NCI-H1092 treated with DMSO at 0.1 percent for 48 hours (cell line): ENCODE results near the gene MID1.

Experiments
- DNase-seq: peaks from one replicate; lab custom pipeline; 2025; lab: John Stamatoyannopoulos, UW

MID1 gene

DNA sequence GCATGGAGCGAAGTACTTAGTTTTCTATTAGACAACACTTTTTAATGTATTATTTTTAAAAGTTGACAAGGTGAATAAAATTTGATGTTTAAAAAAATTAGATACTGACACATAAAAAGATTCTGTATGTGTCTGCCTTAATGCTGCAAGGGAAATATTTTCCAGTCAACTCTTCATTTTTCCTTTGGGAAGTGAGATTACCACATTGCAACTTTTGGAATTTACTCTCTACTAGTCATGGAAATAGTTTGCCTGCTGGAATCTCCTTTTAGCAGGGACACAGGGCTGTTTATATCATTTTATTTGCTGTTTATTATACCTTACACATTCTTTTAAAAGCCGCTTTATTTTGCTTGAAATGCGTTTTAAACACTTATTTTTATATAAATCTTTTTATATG is 135.1 kb downstream of the MID1 start:
- no peak for DNase-seq

DNA sequence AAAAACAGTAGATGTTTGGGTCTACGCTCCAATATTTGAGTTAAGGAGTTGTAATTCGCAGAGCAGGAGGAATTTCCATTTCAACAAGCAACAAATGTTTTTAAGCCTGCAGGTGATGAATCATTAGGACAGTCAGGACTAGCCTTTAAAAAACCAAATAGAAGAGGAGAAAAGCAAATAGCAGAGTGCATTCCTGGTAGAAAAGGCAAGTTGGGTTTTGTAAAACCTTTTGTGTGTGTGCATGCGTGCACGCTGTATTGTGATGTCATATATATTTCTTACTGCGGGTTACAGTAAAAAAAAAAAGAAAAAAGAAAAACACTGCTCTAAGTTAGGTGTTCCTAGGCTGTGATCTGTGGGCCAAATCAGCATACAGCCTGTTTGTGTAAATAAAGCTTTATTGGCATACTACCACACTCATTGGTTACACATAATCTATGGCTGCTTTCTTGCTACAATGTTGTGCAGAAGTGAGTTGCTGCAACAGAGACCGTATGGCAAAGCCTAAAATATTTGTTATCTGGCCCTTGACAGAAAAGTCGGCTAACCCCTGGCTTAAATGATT is 135.6 kb downstream of the MID1 start:
- DNase-seq: no peak

DNA sequence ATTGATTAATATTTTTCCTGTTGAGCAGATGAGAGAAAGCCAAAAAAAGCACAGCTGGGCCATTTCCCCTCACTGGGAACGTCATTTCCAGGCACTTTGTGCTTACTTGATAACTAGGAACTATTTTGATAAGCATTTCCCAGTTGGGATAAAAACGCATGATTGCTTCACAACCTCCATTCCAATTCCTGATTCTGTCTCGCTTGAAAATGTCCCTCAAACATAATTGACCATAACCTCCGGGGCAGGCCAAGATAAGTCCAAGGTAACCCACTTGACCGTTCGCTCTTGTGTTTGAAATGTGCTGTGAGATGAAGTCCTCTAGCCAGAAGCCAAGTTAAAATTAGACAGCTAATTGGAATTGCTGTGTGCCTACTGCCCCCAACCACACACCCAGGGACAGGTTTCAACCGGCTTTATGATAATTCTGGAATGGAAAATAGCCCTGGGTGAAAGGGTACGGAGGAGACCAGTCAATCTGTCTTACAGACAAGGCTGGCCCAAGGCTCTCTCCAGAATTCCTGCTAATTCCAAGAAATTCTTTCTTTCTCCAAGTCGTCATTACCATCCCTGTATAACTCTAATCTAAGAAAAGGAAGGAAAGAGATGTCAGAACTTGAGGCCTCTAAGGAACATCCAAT is 137.1 kb downstream of the MID1 start:
- DNase-seq: no peak

DNA sequence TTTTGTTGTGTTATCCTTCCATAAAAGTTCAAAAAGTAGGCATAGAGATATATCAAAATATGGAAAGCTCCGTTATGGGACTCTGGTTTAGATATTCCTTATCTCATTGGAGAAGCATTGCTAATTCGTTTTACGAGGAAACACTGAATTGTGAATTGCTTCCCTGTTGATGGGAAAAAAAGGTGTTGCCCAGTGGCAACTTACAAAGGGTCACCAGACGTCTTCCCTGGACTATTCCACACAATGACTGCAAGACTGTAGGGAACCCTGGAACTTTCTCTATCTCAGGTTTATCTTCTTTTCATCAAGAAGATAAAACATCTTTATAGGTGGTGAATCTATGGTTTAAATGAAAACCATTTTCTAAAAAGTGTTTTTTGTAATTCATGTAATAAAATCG is 137.7 kb downstream of the MID1 start:
- DNase-seq: no peak

DNA sequence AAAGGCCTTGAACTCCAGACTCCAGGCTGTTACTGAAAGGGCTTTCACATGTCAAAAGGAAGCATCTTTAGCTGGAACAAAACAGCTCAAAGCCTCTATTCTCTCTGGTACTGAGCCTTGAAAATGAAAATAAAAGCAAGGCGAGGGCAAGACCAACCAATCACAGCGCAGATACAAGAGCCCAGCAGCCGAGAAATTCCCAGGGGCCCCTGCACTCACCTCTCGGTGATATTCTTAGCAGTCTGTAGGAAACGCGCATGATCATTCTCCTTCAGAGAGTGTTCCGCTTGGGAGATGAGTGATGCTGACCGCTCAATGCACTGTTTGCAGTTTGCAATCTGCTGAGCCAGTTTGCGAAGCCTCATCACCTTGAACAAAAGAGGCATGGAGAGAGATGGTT is 138.1 kb downstream of the MID1 start:
- no peak for DNase-seq

DNA sequence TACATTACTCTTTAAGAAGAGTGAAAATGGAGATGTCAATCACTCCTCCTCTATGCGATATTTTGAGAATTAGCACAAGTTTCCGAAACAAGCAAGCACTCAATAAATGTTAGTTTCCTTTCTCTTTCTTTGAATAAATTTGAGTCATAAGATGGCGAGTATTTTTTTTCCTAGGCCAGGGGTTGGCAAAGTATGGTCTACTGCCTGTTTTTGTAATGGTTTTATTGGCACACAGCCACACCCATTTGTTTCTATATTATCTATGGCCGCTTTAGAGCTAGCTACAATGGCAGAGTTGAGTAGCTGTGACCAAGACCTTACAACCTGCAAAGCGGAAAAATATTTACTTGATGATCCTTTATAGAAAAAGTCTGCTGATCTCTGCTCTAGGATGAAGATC is 139.5 kb downstream of the MID1 start:
- DNase-seq: no peak

DNA sequence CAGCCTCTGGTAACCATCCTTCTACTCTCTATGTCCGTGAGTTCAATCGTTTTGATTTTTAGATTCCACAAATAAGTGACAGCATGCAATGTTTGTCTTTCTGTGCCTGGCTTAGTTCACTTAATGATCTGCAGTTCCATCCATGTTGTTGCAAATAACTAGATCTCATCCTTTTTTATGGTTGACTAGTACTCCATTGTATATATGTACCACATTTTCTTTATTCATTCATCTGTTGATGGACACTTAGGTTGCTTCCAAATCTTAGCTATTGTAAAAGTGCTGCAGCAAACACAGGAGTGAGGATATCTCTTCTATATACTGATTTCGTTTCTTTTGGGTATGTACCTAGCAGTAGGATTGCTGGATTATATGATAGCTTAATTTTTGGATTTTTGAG is 140.9 kb downstream of the MID1 start:
- no peak for DNase-seq

DNA sequence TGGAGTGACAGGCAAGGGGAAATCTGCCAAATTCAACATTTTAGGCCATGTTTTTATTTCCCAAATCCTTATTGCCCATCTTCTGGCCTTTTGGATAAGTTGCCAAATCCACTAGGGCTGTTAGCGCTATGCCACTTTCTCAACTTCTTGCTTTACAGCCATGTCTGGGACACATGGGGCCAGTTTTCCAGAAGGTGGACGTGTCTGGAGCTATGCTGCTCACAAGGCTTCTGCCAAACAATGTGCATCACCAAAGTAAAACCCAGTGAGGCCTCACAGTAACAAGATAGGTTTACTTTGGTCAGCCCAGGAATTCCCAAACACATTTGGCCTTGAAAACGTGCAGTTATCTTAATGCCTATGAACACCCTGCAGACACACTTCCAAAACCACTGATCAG is 142.9 kb downstream of the MID1 start:
- DNase-seq: no peak

DNA sequence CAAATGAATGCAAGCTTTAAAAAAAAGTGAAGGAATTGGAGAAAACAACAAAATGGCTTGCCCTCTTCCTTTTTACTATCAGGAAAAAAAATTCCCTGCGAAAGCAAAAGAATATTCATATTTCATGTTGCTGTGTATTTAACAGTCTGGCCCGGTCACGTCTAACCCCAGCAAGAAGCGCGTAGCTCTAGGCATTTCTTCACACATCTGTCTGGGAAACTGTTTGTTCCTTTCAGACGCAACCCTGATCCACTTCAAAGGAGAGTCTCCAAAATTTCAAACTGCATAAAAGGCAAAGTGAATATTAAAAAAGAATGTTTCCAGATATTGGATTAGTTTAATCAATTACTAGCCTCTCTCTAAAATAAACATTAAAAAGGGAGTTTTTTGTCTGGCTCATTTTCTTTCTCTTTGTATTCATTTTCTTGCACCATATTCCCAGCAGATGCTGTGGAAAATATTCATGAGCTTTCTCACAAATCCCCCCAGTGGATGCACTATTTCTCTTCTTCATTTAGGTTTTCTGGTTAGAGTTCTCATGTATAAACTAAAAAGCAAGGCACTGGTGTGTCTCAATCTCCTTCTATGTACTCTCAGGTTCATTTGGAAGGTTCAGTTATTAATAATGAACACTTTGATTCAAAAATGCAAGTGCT is 145.3 kb downstream of the MID1 start:
- no peak for DNase-seq

DNA sequence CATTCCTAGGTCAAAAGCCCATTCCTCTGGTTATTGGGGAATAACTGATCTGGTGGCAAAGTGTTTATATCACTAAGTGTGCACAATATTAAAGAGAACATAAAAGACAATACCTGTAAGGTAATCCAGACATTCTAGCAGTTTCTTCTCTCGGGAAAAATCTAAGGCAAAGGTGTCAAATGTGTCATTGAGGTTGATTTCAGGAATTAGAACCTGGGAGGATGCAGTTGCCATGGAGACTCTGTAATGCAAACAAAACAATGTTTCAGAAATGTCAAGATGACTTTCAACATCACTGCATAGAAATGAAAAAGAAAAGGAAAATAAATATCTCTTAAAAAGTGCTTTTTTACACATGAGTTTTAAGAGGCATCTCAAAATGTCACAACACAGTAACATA is 145.9 kb downstream of the MID1 start:
- DNase-seq: no peak

DNA sequence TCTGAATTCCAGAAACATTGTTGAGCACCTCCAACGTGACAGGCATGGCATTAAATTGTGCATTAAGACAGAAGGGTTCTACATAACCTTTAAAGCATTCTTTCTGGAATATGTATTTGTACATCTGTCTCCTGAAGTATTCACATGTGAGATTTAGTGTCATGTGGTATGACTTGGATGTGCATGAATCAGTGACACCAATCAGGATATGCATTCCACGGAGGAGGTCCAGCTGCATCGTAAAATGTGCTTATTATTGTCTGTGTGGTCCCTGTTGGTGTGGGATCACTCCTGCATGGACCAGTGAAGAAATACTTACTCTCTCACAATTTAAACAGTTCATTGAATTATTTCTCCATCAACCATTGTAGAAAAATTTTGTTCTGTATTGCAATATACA is 149.0 kb downstream of the MID1 start:
- no peak for DNase-seq

DNA sequence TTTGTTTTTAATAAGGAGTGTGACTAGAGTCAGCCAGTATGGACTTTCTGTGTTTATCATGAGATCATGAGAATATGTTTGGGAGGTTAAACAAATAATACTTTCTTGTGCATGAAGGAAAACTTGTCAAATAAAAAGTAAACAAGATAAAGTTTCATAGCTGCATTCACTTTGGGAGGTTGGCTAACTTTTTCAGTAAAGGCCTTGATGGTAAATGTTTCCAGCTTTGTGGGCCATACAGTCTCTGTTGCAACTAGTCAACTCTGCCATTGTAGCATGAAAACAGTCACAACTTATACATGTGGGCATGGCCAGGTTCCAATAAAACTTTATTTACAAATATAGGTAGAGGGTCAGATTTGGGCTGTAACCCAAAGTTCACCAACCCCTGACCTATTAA is 150.4 kb downstream of the MID1 start:
- no peak for DNase-seq

DNA sequence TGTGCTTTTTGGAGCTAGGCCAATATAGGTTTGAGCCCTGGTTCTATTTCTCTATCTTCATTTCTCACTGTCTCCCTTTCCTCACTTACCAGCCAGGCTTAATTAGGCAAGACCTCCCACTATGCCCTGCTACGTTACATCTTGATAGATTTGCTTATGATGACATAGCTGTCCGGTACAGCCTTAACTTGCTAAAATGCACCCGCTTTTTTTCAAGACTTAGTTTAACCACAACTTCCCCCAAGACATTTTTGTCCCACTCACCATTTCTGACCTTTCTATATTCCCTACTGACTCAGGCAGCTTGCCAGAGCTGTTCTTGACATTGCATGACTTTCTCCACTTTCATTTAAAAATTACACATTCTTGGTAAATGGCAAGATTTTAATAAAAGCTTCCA is 152.6 kb downstream of the MID1 start:
- no peak for DNase-seq

DNA sequence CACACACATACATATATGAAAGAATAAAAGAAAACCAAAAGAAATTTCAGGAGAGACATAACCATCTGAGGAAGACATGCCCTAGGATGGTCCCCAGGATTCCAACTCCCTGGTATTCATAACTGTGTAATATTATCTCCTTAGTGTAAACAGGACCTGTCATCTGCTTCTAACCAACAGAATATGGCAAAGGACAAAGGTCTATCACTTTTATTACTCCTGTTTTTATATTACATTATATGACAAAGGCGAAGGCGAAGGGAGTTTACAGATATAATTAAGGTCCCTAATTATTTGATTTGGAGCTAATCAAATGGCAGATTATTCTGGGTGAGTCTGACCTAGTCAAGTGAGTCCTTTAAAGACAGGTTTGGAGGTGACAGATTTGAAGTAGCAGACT is 155.1 kb downstream of the MID1 start:
- DNase-seq: no peak

DNA sequence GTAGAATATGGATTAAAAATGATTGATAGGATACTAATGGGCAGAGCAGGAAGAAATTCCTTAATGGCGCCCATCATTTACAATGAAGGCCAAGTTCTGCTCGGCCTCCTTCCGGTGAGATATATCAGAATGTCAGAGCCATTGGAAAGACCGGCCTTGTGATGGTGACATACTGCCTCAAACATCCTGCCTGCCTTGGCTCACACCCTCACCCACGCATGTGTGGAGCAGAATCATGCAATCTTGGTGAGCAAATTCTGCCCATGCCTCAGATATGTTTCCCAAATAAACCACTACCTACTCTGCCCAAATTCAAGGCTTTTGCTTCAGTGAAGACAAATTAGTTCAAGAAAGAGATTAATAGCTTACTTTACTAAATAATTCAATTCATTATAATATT is 163.3 kb downstream of the MID1 start:
- DNase-seq: no peak

DNA sequence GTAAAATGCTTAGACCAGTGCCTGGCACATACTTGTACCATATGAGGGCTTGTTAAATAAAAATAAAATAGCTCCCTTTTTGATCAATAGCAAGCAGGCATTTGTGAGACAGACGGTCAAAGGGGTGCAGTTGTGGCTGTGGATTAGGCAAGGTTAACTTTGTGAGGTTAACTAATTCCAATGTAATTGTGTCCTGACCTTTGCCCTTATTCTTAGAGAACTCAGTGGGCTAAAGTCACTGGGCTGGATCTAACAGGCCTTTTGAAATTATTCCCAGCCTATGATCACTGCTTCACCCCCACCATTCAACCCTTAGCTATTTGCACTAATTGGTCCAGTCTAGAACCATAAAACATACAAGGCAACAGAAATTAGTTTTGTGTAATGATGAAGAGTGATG is 166.4 kb downstream of the MID1 start:
- DNase-seq: no peak

DNA sequence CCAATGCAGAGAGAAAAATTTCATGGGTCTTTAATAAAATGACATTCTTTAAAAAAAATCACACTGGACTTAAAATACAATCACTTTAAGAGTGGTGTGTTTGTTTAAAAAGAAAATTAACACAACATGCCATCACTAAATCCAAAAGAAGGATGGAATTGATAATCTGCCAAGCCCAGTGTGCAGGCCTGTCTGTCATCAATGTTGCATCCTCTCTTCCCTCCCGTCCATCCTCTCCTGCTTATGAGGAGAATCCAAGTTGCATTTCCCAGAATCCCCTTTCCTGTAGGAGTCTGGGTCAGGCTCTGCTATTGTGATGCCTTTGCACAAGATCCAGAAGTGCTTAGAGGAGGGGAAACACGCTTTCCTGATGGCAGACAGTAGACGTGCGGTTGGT is 169.4 kb downstream of the MID1 start:
- no peak for DNase-seq

DNA sequence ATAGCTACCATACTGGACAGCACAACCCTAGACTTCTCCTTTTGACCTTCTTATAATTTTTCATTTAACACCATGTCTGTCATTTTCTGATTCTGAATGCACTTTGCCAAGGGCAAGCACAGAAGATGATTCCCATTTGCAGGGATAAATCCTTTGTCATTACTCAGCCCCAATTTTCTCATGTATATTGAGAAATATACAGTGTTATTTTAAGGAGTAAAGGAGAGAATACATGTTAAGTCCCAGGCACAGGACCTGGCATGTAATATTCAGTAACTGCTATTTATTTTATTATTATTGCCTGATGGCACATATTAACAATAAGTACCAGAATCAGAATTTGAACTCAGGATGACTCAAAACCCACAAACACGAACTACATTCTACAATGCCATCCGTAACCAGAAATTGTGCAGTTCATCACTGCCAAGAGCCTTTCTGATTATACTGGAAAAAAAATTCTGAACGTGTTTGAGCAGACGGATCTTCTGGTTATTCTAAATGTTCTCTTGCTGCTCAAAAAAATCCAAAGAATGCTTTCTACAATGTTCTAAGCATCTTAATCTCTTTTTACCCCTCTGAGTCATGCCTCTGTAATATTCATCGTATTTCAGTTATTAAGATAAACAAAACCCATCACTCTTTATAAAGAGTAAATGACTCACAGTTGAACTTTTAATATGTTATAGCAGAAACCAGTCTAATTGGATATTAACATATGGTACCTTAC is 170.0 kb downstream of the MID1 start:
- DNase-seq: no peak

DNA sequence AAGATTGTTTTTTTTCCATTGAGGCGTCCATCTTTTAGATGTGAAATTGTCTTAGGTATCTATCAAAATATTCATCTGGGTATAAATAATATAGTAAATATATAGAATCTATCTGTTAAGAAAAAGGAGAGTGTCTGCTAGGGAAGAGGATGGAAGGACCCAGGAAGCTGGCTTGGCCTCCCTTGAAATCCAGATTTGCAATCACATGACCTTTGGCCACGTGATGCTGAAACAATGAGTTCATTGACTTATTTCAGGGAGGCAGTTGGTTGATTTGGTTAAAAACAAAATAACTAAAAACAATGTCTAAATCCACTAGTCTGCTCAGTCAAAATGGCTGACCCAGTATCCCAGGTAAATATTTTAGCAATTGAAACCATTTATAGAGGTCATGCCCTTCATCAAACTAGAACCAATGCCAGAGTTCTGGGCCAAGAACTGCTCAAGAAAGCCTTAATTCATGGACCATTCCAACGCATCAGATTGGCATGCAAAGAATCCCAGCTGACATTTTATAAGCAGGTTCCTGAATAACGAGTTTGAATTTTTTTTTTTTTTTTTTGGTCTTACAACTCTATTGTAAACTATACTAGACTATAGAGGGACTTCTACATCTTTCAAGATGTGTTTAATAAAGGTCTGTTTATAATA is 172.7 kb downstream of the MID1 start:
- DNase-seq: no peak

DNA sequence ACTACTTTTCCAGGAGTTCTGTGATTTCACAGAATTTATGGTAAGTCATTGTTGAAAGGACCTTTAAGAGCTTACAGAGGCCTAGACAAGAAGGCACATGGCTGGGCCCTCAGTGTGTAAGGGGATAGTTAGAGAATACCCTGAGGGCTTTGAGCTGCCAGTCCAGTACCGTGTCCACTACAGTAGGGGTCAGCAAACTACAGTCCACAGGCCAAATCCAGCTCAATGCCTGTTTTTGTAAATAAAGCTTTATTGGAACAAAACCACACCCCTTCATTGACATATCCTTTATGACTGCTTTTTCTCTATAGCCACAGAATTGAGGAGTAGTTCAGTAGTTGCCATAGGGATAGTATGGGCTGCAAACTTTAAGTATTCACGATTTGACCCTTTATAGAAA is 176.2 kb downstream of the MID1 start:
- no peak for DNase-seq

DNA sequence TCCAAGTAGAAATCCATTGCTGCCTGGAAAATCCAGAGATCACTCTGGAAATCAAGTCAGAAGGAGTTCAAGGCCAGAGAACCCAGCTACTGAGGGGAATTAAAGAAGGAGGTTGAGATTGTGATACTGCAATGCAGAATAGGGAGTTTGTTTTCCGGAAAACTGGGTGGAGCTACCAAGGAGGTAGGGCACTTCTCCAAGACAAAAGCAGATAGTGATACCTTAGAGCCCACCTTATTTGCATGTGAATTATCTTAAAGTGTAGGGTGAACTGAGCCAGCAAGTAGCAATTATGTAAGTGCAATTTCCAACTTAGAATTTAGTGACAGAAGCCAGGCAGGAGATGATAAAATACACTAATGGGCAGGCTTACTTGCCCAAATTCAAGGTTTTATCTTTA is 178.9 kb downstream of the MID1 start:
- no peak for DNase-seq

DNA sequence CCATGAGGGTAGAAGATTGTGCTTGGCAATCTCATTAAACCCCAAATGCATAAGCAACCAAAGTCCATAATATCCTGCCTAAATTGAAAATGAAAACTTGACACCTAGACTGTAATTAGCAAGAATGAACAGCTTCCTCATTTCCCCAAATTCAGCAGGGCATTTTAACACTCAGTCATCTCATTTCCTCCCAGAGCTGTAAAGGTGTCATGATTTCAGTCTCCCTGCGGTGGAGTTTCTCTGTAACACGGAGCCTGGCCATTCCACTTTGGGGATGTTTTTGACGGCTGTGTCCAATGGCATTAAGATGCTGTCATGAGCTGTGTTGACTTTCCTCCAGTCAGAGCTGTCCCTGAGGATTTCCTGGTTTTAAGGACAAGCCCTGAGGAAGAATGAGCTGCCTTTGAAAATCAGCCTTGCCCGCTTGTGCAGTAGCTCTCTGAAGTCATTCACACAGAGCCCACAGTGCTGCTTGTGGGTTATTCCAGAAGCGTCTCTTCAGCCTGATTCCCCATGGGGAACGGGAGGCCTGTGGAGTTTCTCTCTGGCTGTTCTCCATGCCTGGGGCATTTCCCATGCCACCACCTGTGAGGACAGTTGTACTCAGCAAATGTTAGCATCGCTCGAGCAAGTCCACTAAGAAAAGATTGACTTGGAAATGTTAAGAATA is 187.0 kb downstream of the MID1 start:
- no peak for DNase-seq
